HTERT RPE-1 (cell line): ENCODE results near the gene IDI2.
"Not testable (repeated sequence)": the region's sequence is repeated elsewhere in the genome, so short reads cannot be mapped to it uniquely, and the experiment has no call there.

Experiments used
- in situ Hi-C: fragments of 300-500 bp; cut with MboI; formaldehyde crosslinking; loops from 4 replicates; pipeline ENCODE4 v1.14.3; 2020; ENCODE audit warnings: low sequenced_read_pairs

The IDI2 gene

DNA sequence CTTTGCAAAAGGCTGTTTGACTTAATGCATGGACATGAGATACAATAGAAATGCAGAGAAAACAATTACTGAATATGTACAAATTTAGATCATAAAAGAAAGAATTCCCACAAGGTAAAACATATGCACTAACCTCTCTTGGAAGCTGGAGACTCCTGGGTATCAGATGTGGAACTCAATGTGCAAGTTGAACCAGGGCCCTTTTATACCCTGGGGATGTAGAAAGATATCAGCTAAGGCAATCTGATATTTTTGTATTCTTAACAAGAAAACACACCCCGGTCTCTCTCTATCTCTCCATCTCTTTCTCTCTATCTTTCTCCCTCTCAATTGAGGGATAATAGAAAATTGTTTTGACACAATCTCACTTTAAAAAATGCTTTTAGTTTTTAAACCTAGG lies at the start of gene IDI2:
Gene IDI2, minus strand, starts transcription at position 177 of the 400 bp plus-strand sequence. CDS start 1,136 bp downstream, outside the sequence.
- in situ Hi-C loops, result no loop called here

- in situ Hi-C loops, result no loop called here
Measured at GRCh38 chr10:1074748-1075308, 49.2 kb upstream of the IDI2 start.

DNA sequence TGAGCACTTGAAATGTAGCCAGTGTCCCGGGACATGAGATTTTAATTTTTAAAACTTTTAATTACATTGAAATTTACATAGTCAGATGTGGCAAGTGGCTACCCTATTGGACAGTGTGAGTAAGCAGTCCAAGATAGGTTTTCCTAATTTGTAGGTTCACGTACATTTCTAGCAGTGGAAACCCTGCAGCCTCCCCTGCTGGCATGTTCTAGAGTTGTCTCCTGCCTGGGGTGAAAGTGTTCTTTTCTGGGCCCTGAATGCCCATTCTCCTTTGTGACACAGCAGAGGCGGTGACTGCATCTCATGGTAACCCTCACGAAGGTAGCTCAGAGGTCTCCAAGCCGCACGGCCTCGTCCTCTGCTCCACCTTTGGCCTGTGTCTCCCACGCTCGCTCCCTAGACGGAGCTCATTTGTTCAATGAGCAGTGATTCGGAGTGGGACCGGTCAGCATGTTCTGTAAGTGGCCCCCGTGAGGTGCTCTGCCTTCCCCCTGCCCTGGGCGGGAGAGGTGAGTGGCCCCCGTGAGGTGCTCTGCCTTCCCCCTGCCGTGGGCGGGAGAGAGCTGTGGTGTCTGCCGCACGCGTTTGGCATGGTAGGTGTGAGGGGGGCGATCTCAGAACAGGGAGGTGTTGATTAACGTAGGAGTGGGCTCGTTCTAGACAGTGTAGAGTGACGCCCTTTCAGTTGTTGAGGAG lies 48.5 kb upstream of the IDI2 start:
- in situ Hi-C loops, result no loop called here

DNA sequence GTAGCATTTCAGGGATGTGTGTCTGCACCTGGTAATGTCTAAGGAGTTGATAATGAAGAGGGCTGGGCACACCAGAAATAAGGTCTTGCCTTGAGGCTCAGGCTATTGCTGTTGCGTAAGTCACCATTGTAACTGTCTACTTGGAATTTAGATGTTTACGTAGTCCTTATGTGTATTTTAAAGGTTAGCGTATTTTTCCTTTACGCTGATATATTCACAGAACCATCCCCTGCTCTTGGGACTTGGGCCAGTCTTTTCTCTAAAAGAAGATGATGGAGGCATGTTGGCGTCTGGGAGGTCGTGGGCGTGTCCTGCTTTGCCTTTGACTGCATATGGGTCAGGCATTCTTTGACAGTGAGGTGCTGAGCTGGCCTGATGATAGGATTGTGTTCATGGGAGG lies 45.3 kb upstream of the IDI2 start:
- in situ Hi-C loops, result no loop called here

GRCh38 chr10:1068380-1069361 lies 43.0 kb upstream of the IDI2 start:
- in situ Hi-C loops, result no loop called here

GRCh38 chr10:1066734-1067133 lies 41.1 kb upstream of the IDI2 start:
- in situ Hi-C loops, result not testable (repeated sequence)

DNA sequence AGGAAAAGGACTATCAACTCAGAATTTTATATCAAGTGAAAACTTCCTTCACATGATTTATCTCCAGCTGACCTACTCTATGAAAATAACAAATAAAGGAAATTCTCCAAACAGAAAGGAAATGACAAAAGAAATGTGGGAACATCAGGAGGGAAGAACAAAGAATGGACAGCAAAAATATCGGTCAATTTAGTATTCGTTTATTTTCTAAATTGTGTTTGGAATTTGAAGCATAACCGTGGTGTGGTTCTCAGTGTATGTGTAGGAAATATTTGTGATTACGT lies 39.2 kb upstream of the IDI2 start:
- in situ Hi-C loops, result no loop called here

GRCh38 chr10:1063232-1063865 lies 37.7 kb upstream of the IDI2 start:
- in situ Hi-C loops, result no loop called here

DNA sequence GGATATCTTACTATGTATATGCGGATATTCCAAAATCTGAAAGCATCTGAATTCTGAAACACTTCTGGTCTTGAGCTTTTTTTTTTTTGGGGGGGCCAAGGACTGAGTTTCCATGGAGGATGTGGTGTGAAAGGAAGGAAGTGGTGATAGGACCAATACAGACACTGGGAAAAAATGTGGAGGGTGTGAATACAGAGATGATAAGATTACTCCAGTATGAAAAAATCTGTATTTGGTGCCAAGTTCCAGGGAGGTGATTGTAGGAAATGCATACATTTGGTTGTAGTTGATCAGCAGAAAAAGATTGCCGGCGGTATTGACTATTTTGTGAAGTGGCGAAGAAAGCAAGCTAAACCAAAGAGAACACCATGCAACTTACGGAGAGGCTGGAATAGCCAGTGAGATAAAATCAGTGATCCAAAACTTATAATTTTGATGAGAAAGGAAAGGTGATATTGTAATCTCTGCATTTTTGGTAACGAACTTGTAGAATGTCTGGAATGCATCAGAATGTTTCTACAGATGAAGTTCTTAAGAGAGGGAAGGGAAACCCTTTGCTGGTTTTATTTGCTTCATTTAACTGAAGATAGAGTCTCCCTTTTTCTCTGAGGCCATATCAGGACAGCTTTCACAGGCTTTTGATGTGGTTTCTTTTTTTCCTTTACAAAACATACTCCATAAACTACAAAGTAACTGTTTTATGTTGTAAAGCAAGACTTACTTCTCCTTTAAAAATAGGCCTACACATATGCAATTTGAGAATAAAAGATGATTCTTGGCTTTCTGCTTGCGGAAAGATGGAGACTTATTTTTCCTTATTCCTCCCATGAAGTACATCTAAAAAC lies 36.5 kb upstream of the IDI2 start:
- in situ Hi-C loops, result no loop called here

DNA sequence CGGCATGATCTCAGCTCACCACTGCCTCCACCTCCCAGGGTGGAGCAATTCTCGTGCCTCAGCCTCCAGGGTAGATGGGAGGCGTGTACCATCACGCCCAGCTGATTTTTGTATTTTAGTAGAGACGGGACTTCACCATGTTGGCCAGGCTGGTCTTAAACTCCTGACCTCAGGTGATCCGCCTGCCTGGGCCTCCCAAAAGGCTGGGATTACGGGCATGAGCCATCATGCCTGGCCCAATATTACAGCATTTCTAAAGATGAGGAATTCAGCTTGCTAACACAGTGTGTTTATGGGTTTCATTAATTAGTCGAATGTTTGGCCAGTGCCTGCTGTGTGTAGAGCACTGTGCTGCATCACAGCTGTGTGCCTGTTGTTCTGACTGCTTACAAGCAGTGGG lies 34.2 kb upstream of the IDI2 start:
- in situ Hi-C loops, result no loop called here

- in situ Hi-C loops, result no loop called here
Measured at GRCh38 chr10:1058017-1058416, 32.4 kb upstream of the IDI2 start.

- in situ Hi-C loops, result no loop called here
Measured at GRCh38 chr10:1057106-1057657, 31.5 kb upstream of the IDI2 start.

- in situ Hi-C loops, result no loop called here
Measured at GRCh38 chr10:1056326-1057105, 30.9 kb upstream of the IDI2 start, which contains the start of gene WDR37. WDR37 (plus strand) TSS chr10:1056385; CDS start chr10:1072156, 15,771 bp downstream.

- in situ Hi-C loops, result no loop called here
Measured at GRCh38 chr10:1054684-1055083, 29.0 kb upstream of the IDI2 start.

GRCh38 chr10:1050554-1050953 lies 24.9 kb upstream of the IDI2 start:
- in situ Hi-C loops, result no loop called here

- in situ Hi-C loops, result no loop called here
Measured at GRCh38 chr10:1050145-1050544, 24.5 kb upstream of the IDI2 start.

GRCh38 chr10:1049425-1049958 lies 23.8 kb upstream of the IDI2 start:
- in situ Hi-C loops, result no loop called here

- in situ Hi-C loops, result no loop called here
Measured at GRCh38 chr10:1048732-1049424, 23.2 kb upstream of the IDI2 start, which contains the start of gene IDI1. IDI1 (minus strand) TSS chr10:1049119; CDS start chr10:1049003, 116 bp downstream.
